NCI-H1930 (cell line): ENCODE results near the gene C1QTNF9B.
"Not testable (repeated sequence)": the region's sequence is repeated elsewhere in the genome, so short reads cannot be mapped to it uniquely, and the experiment has no call there.

Experiments
- DNase-seq, 2 experiments: peaks; one replicate each; lab custom pipeline; 2025; lab: John Stamatoyannopoulos, UW

The C1QTNF9B gene

GRCh38 chr13:23893791-23894190, 3.5 kb downstream of the C1QTNF9B start:
- DNase-seq = not testable (repeated sequence)

- DNase-seq = peak in 1 of 2 experiments; percentile 34
These were observed 7.4 kb downstream of the C1QTNF9B start for GRCh38 chr13:23889615-23890607.

DNA sequence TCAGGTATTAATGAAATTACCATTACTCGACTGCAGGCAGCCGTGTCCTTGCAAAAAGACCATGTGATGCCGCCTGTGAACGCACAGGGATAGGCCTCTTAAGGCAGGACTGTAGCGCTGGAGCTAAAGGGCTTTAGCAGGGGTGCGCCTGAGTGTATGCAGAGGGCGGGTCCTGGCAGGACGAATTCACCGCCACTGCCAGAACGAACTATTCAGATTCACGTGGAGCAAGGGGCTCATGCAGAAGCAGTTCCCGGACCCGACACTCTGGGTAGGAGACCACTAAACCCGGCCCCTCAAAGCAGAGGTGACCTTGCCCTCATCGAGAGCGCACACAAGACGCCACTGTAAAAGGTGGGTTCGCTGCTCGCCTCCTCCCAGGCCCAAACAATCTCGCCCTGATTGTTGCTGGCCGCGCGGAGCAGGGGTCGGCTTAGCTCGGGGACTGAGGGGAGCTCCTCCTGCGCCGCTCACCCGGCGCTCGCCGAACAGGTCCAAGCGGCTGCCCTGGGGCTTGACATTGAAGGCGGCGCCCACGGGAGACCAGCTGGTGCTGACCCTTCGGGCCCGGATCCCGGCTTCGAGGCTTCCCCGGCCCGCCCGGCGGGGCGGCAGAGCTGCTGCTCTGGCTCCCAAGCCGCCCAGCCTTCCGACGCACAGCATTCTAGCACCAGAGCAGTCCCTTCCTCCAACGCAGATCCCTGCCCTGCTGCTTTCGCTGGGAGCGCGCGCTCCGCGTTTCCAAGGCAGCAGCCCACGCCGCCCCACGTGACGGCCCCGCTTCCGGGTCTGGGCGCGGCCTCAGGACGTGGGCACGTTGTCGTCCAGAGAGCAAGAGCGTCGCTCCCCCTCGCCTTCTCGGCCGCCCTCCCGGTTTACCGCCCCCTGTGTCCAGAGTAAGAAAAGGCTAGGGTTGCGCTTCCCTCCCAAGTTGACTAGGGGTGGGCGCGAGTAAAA, 8.4 kb downstream of the C1QTNF9B start, which contains the start of gene MIPEP:
Gene MIPEP (minus strand): TSS at position 743 of the 957 bp plus-strand sequence. CDS start 80 bp downstream, at position 663.
- peak; percentile 98 to 99 for DNase-seq

DNA sequence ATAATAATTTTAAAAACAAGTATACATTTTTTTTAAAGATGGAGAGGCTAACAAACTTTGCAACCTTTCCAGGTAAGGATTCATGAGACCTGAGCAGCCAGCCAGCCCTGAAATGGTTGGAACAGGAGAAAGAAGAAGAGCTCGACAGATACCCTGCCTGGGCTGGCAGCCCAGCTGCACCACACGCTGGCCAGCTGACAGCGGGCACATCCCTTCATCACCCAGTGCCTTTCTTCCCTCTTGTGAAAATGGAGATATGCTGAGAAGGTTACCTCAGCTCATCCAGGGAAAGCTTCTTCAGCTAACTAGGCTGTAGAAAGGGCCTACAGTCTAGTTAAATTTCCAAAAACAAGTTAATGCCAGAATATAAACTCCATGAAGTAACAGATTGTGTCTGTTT, 12.9 kb downstream of the C1QTNF9B start:
- DNase-seq = not testable (repeated sequence)

DNA sequence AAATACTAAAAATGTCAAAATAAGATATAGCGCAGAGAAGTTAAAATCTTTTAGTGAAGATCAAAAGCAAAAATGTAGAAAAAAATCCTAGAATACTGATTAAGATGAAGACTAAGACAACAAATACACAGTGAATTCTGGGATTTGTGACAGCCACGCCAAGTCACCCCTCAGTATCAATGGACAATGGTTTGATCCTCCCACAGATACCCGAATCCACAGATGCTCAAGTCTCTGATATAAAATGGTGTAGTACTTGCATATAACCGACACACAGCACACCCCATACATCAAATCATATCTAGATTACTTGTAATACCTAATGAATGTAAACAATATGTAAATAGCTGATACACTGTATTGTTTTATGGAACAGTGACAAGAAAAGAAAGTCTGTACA, 14.0 kb downstream of the C1QTNF9B start:
- no peak for DNase-seq

- not testable (repeated sequence) for DNase-seq
These were observed 15.9 kb downstream of the C1QTNF9B start for GRCh38 chr13:23881402-23881800.

GRCh38 chr13:23880493-23881401, 16.6 kb downstream of the C1QTNF9B start:
- not testable (repeated sequence) for DNase-seq

DNA sequence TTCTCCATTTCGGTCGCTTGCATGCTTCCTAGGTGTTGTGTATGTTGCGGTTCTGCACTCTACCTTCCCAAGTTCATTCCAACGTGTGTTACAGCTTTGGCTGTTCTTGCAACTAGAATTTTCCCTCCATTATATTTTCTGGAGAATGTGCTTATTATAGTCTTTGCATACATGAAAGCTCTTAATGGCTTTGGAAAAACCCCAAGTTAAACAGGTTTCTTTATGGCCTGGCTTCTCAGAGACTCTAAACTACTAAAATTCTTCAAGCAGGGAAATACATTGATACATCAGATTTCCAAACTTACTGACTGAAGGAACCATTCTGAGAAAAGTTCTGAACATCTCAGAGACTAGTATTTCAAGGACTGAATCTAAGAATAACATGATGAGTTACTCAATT, 20.0 kb downstream of the C1QTNF9B start:
- no peak for DNase-seq

DNA sequence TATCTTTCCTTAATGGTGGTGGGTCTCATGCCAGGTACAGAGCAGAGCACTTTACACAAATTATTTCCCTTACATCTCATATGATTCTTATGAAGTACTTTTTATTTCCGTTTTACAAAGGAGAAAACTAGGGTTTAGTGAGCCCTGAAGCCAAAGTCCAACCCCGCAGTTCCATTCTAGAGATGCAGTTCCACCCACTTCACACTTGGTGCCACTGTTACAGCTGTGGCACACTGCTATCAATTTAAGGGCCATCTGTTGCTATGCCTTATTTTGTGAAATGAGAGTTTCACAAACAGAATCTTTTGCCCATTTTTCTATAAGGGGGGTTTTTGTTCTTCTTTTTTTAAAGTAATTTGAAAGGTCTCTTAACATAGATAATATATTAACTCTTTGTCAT, 21.0 kb downstream of the C1QTNF9B start:
- DNase-seq = peak in 1 of 2 experiments; percentile 37

- DNase-seq = peak in 1 of 2 experiments; percentile 64
These were observed 25.6 kb downstream of the C1QTNF9B start for GRCh38 chr13:23871616-23872220.

DNA sequence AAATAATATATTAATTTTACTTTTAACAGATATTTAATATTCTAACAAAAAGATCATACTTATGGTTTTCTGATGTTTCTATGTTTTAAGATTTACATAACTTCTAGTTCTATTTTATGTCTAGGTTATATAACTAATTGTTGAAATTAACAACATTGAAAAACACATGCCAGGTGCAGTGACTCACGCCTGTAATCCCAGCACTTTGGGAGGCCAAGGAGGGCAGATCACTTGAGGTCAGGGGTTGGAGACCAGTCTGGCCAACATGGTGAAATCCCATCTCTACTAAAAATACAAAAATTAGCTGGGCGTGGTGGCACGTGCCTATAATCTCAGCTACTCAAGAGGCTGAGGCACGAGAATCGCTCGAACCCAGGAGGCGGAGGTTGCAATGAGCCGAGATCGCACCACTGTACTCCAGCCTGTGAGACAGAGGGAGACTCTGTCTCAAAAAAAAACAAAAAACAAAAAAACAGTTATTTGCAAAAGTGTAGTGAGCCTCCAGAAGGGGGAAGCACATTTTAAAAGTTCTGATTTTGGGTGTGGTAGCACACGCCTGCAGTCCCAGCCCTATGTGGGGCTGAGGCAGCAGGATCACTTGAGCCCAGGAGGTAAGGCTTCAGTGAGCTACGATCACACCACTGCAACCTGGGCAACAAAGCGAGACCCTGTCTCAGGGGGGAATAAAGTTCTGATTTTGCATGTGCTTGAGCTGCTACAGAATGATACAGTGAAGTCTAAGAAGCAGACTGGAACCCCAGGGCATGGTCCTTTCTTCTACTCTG, 26.8 kb downstream of the C1QTNF9B start:
- DNase-seq = no peak

DNA sequence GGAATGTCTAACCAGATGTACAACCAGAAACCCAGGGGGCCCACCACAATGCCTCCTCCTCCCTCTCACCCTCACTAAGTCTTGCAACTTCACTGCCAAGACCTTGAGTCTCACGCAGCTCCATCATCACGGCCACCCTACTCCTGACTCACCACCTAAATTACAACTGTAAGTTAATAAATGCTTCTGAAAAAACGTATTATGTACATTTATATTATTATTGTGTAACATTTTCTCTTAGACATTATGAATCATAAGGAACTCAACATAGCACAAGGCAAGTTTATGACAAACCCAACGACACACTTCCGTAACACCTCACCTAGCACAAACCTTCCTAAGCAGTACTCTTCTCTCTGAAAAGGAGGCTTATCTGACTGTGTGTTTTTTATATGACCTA, 28.8 kb downstream of the C1QTNF9B start:
- DNase-seq = no peak

DNA sequence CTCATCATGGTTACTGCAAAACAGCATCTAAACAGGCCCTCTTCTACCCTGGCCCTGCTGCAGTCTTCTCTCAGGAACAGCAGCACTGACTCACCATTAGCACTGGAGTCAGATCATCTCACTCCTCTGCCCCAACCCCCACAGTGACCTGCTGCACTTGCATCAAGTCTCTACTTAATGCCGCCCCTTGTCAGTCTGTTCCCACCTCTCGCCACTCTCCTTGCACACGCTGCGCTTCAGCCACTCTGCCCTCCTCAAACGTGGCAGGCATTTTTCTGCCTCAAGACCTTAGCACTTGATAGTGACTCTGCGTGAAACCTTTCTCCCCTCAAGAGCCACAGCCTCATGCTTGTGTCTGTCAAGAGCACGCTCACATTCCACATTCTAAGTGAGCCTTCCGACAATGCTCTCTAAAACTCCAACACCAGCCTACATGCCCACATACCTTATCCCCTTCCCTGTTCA, 30.2 kb downstream of the C1QTNF9B start:
- no peak for DNase-seq

DNA sequence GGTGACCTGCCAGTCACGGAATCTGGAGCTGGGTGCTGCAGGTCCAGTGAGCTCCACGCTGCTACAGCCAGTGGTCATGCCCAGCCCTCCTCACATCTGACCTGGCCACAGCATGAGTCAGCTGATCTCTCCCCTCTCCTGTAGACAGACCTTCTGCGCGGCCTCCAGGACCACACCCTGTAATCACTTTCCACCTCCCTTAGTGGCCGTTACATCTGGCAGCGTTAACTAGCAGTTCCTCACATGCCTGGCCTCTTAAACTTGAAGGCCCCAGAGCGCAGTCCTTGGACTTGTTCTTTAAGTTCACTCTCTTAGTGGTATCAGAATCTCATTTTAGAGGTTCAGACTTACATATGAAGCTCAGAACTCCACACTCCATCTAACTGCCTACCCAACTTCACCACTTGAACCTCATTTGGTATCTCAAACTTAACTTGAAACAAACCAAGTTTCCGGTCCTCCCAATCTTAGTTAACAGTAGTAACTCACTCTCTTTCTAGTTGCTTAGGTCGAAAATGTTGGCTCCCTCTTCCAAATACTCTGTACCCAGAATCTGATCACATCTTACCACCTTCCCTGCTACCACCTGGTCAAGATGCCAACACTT, 30.8 kb downstream of the C1QTNF9B start:
- no peak for DNase-seq

DNA sequence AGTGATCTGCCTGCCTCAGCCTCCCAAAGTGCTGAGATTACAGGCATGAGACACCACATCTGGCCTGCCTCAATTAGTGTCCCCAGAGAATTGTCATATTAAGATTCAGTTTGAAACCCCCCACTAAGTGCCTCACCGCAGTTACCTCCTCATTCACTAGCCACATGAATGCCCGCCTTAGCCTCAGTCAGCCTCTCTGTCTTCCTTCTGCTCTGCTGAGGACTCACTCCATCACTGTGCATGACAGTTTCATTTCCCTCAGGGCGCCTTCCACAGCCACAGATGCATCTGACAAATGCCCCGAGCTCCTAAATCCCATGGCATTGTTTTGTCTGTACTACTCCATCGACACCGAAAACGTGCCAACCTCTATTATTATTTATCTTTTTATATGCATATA, 31.4 kb downstream of the C1QTNF9B start:
- no peak for DNase-seq

- no peak for DNase-seq
These were observed 32.3 kb downstream of the C1QTNF9B start for GRCh38 chr13:23865026-23865425.

- no peak for DNase-seq
These were observed 36.0 kb downstream of the C1QTNF9B start for GRCh38 chr13:23861310-23861709.

- DNase-seq = no peak
These were observed 37.4 kb downstream of the C1QTNF9B start for GRCh38 chr13:23859904-23860303.

- no peak for DNase-seq
These were observed 37.8 kb downstream of the C1QTNF9B start for GRCh38 chr13:23859455-23859854.
